Calu3 (cell line): Measurements from ENCODE around the gene SCNM1. TPM values are rescaled to one million over a fixed set of nuclear protein-coding genes. Genes with fewer than 3 reads are reported as not detected.
"Not testable (repeated sequence)": the region's sequence is repeated elsewhere in the genome, so short reads cannot be mapped to it uniquely, and the experiment has no call there.

Source experiments
- BruUV-seq: library from RNA; stranded (reverse); fragments of 400-500 nt; replicated peaks from 2 replicates; lab custom pipeline; 2021; lab: Mats Ljungman, UMichigan
- CTCF ChIA-PET: fragments of 300-600 bp; sonication (Branson Sonifier 250); formaldehyde crosslinking; loops from one replicate; lab custom pipeline; 2022; ENCODE audit warnings: antibody characterized with exemption; lab: Charles Lee
- DNase-seq: peaks from one replicate; pipeline ENCODE4 v3.0.0; 2022
- H3K27ac Mint-ChIP-seq: one replicate; pipeline ENCODE4 v1.8.0; 2022; ENCODE audit warnings: mixed read lengths; ENCODE audit not compliant: unreplicated experiment
- H3K27me3 Mint-ChIP-seq: one replicate; pipeline ENCODE4 v1.8.0; 2022; ENCODE audit warnings: mixed read lengths; ENCODE audit not compliant: unreplicated experiment
- H3K36me3 Mint-ChIP-seq: one replicate; pipeline ENCODE4 v1.8.0; 2022; ENCODE audit warnings: mild to moderate bottlenecking, moderate library complexity, mixed read lengths; ENCODE audit not compliant: insufficient read depth, unreplicated experiment
- H3K4me1 Mint-ChIP-seq: one replicate; pipeline ENCODE4 v1.8.0; 2022; ENCODE audit warnings: mild to moderate bottlenecking, low read depth, mixed read lengths; ENCODE audit not compliant: unreplicated experiment
- H3K4me3 Mint-ChIP-seq: one replicate; pipeline ENCODE4 v1.8.0; 2022; ENCODE audit warnings: mild to moderate bottlenecking, low read depth, moderate library complexity, mixed read lengths; ENCODE audit not compliant: unreplicated experiment
- H3K9me3 Mint-ChIP-seq: one replicate; pipeline ENCODE4 v1.8.0; 2022; ENCODE audit warnings: low read depth, mixed read lengths; ENCODE audit not compliant: unreplicated experiment
- intact Hi-C: fragments of 100-400 bp; cut with micrococcal nuclease; formaldehyde crosslinking; loops from one replicate; pipeline ENCODE4 v1.10.0; 2022; ENCODE audit not compliant: unreplicated experiment
- total RNA-seq: library from RNA; stranded (reverse); gene quantifications from 2 replicates; pipeline ENCODE4 v1.2.3, GENCODE V29; 2022
- TF ChIP-seq, protein P1 (sequence below): fragments of 200-600 bp; IDR thresholded peaks from one replicate; pipeline ENCODE4 v1.8.0; 2022; ENCODE audit warnings: antibody characterized with exemption; ENCODE audit not compliant: unreplicated experiment

The SCNM1 gene
- total RNA-seq, 1 experiment from 2014 or later: 47.3 TPM

- CTCF ChIA-PET: interaction anchor here (0.9 to 1.0 kb wide), 2 partner anchors 14 to 76 kb away, joined by 3 to 4 read pairs; partner anchors contain the start of gene VPS72
- H3K27ac Mint-ChIP-seq: no peak within 1 kb of the TSS
- BruUV-seq: no TSS peak
- H3K4me3 Mint-ChIP-seq: no peak within 1 kb of the TSS
- H3K27me3 Mint-ChIP-seq: no peaks in the 10 kb centered on the region
- intact Hi-C loops: no loop called here
- TF ChIP-seq, protein P1, sequence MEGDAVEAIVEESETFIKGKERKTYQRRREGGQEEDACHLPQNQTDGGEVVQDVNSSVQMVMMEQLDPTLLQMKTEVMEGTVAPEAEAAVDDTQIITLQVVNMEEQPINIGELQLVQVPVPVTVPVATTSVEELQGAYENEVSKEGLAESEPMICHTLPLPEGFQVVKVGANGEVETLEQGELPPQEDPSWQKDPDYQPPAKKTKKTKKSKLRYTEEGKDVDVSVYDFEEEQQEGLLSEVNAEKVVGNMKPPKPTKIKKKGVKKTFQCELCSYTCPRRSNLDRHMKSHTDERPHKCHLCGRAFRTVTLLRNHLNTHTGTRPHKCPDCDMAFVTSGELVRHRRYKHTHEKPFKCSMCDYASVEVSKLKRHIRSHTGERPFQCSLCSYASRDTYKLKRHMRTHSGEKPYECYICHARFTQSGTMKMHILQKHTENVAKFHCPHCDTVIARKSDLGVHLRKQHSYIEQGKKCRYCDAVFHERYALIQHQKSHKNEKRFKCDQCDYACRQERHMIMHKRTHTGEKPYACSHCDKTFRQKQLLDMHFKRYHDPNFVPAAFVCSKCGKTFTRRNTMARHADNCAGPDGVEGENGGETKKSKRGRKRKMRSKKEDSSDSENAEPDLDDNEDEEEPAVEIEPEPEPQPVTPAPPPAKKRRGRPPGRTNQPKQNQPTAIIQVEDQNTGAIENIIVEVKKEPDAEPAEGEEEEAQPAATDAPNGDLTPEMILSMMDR: peak; percentile 70
- H3K4me1 Mint-ChIP-seq: no peaks in the 10 kb centered on the region
- H3K36me3 Mint-ChIP-seq: peaks cover 40% of the 10 kb centered on the region
- no peaks in the 10 kb centered on the region for H3K9me3 Mint-ChIP-seq
- no peak for DNase-seq
Measured at GRCh38 chr1:151175863-151176262, 9.9 kb downstream of the SCNM1 start, which contains the start of gene TMOD4. TSS of gene TMOD4 (minus strand) at chr1:151175981. CDS start at chr1:151174875, 1,106 bp downstream.

GRCh38 chr1:151176514-151177045, 10.6 kb downstream of the SCNM1 start:
- intact Hi-C loops: no loop called here
- CTCF ChIA-PET: interaction anchor here (0.9 to 1.0 kb wide), 2 partner anchors 13 to 77 kb away, joined by 3 to 4 read pairs; partner anchors contain the start of gene VPS72

GRCh38 chr1:151184211-151184610, 18.3 kb downstream of the SCNM1 start:
- Mint-ChIP-seq H3K9me3 (no peaks in the 10 kb centered on the region), H3K4me3 (no peak overlapping the region), H3K27ac (no peak overlapping the region), H3K36me3 (peaks cover 63% of the 10 kb centered on the region), H3K27me3 (no peaks in the 10 kb centered on the region), H3K4me1 (peaks cover 12% of the 10 kb centered on the region)
- intact Hi-C loops: no loop called here
- DNase-seq: no peak
- TF ChIP-seq, protein P1: no peak
- CTCF ChIA-PET: no interaction called here
- BruUV-seq: no TSS peak

More at GRCh38 chr1:151176514-151177045, 10.6 kb downstream of the SCNM1 start:
- H3K36me3 Mint-ChIP-seq: peaks cover 44% of the 10 kb centered on the region
- TF ChIP-seq, protein P1: no peak
- H3K4me3 Mint-ChIP-seq: no peak overlapping the region
- H3K9me3 Mint-ChIP-seq: no peaks in the 10 kb centered on the region
- H3K27ac Mint-ChIP-seq: no peak overlapping the region
- DNase-seq: no peak
- no peaks in the 10 kb centered on the region for H3K4me1 Mint-ChIP-seq
- TSS peak; percentile 43 for BruUV-seq
- no peaks in the 10 kb centered on the region for H3K27me3 Mint-ChIP-seq

DNA sequence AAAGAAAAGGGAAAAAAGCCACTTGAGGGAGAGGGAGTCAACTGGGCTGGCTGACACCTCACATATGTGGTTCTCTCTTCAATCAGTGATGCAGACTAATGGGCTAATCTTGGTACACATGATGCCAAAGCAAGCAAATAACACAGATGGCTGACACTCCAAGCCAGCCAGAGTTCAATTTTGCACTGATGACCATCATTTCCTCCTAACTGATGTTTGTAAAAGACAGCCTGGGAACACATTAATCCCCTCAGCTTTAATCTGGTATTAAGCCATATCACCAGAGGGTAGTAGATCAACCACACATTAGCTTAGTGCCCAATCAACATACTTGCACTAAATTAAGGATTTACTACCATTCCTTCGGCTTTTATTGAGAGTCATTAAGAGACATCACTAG, 21.3 kb downstream of the SCNM1 start:
- CTCF ChIA-PET: interaction anchor here (0.8 kb wide), 1 partner anchor 521 kb away, joined by 4 read pairs; no protein-coding TSS in a partner anchor

GRCh38 chr1:151188667-151189066, 22.7 kb downstream of the SCNM1 start:
- Mint-ChIP-seq H3K27ac (peak overlapping the region; percentile 86), H3K4me3 (peak overlapping the region; percentile 91), H3K4me1 (peaks cover 14% of the 10 kb centered on the region), H3K36me3 (peaks cover 48% of the 10 kb centered on the region)
- CTCF ChIA-PET, intact Hi-C loops, DNase-seq, H3K27me3 Mint-ChIP-seq, H3K9me3 Mint-ChIP-seq, BruUV-seq: not testable (repeated sequence)

More for the DNA sequence above, 21.3 kb downstream of the SCNM1 start:
- H3K4me3 Mint-ChIP-seq: no peak overlapping the region
- H3K9me3 Mint-ChIP-seq: no peaks in the 10 kb centered on the region
- H3K4me1 Mint-ChIP-seq: peaks cover 12% of the 10 kb centered on the region
- no peaks in the 10 kb centered on the region for H3K27me3 Mint-ChIP-seq
- H3K27ac Mint-ChIP-seq: no peak overlapping the region
- H3K36me3 Mint-ChIP-seq: peaks cover 63% of the 10 kb centered on the region
- no TSS peak for BruUV-seq
- TF ChIP-seq, protein P1: no peak
- intact Hi-C loops: no loop called here
- no peak for DNase-seq
